Neural progenitor cell (in vitro differentiated cells): ENCODE measurements around the gene CIC.

ENCODE experiments used
- EZH2 ChIP-seq: fragments of 200-600 bp; sonication (generic); IDR thresholded peaks from 2 replicates; pipeline ENCODE4 v1.6.1; 2017; ENCODE audit warnings: antibody characterized with exemption, mild to moderate bottlenecking, moderate library complexity
- TF ChIP-seq, protein P1 (sequence below): fragments of 200-600 bp; sonication (generic); IDR thresholded peaks from 2 replicates; pipeline ENCODE4 v1.5.1; 2017; ENCODE audit warnings: antibody characterized with exemption, mild to moderate bottlenecking

DNA sequence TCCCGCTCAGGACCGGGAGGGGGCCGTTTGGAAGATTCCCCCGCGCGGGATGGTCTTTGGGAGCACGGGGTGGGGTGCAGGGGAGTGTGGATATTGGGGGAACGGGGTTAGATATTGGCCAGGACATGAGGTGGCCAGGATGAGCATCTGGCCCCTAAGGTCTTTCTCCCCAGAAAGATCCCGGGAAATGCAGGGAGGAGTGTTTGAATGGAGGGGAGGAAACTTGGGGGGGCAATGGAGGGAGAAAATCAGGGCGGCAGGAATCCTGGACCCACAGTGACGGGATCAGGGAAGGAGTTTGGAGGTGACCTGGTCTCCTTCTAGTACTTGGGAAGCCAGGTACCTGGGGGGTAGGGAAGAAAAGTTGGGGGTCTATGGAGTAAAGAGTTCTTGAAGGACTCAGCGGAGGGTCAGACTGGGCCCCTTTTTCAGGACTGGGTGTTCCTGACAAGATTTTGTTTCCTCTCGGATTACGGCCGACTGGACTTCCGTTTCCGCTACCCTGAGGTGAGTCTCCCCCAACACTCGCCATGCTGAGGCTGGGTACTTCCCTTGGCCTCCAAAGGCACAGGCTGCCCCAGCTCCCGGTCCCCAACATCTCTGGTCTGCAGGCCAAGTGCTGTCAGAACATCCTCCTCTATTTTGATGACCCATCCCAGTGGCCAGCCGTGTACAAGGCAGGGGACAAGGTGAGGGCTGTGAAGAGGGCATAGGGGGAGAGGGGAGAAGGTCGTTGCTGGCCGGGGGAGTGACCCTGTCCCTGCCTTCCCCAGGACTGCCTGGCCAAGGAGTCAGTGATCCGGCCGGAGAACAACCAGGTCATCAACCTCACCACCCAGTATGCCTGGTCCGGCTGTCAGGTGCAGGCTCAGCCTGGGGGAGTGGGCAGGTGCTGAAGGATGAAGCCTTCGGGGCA is 45.0 kb downstream of the CIC start:
- TF ChIP-seq, protein P1, sequence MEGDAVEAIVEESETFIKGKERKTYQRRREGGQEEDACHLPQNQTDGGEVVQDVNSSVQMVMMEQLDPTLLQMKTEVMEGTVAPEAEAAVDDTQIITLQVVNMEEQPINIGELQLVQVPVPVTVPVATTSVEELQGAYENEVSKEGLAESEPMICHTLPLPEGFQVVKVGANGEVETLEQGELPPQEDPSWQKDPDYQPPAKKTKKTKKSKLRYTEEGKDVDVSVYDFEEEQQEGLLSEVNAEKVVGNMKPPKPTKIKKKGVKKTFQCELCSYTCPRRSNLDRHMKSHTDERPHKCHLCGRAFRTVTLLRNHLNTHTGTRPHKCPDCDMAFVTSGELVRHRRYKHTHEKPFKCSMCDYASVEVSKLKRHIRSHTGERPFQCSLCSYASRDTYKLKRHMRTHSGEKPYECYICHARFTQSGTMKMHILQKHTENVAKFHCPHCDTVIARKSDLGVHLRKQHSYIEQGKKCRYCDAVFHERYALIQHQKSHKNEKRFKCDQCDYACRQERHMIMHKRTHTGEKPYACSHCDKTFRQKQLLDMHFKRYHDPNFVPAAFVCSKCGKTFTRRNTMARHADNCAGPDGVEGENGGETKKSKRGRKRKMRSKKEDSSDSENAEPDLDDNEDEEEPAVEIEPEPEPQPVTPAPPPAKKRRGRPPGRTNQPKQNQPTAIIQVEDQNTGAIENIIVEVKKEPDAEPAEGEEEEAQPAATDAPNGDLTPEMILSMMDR = no peak
- TF ChIP-seq EZH2 = no peak
